Erythroblast (primary cell): ENCODE results near the gene HAGH.

ENCODE experiments used
- DNase-seq, 2 experiments: peaks; one replicate each; lab custom pipeline; 2025; lab: John Stamatoyannopoulos, UW
- GATA1 ChIP-seq: IDR thresholded peaks from 2 replicates; pipeline ENCODE4 v1.6.1; 2011; ENCODE audit warnings: low read depth, mild to moderate bottlenecking, control low read depth, low read length, moderate library complexity
- POLR2A ChIP-seq: IDR thresholded peaks from 2 replicates; pipeline ENCODE4 v1.6.1; 2011; ENCODE audit warnings: mild to moderate bottlenecking, low read length

Gene HAGH

GRCh38 chr16:1790611-1791255 is 35.9 kb downstream of the HAGH start:
- TF ChIP-seq GATA1 (no peak), POLR2A (no peak)

DNA sequence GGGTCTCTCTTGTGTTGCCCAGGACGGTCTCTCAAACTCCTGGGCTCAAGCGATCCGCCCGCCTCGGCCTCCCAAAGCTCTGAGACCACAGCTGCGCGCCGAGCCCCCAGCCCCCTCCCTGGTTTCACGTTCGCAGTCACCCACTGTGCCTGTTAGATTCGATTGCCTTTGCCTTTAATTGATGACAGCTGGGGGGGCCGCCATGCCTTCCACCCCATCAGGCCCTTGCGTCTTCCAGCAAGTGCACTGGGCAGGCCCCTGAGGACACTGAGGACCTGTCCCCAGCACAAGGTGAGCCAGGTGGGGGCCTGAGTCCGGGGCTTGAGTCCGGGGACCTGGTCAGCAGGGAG is 36.4 kb downstream of the HAGH start:
- DNase-seq = no peak
- TF ChIP-seq GATA1 = no peak
- TF ChIP-seq POLR2A = no peak

More at GRCh38 chr16:1790611-1791255, 35.9 kb downstream of the HAGH start:
- no peak for DNase-seq

GRCh38 chr16:1789643-1790045 is 37.0 kb downstream of the HAGH start:
- no peak for DNase-seq
- TF ChIP-seq POLR2A = no peak
- TF ChIP-seq GATA1 = no peak

DNA sequence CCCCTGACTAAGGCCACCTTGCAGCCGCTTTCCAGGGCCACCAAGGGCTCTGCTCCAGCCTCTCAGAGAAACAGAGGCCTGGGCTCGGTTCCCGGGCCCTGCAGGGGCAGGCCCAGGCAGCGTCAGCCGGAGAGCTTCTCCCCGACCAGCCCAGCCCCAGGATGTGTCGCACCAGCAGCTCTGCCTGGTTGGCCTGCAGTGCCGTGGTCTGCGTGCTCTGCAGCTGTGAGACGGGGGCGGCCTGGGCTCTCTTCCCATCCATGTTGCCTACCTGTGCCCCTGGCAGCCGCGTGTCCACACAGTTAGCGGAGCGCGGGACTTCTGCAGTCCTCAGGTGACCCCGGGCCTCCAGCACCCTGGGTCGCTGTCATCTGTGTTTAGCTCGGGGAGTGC is 37.9 kb downstream of the HAGH start:
- DNase-seq = no peak
- no peak for TF ChIP-seq POLR2A
- no peak for TF ChIP-seq GATA1

GRCh38 chr16:1788095-1788707 is 38.4 kb downstream of the HAGH start:
- TF ChIP-seq POLR2A = no peak

GRCh38 chr16:1787322-1788094 is 39.1 kb downstream of the HAGH start:
- no peak for DNase-seq
- TF ChIP-seq POLR2A = no peak
- no peak for TF ChIP-seq GATA1

More at GRCh38 chr16:1788095-1788707, 38.4 kb downstream of the HAGH start:
- no peak for DNase-seq

DNA sequence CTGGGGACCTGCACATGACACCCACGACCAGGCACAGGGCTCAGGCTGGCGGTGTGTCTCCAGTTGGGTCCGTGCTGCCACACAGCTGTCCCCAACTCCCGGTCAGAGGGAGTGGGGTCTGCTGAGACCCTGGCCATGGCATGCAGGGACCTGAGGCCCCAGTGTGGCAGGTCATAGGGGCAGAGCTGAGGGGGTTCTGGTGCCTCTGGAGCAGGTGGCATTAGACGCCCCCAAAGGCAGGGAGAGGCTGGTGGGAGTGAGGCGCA is 39.6 kb downstream of the HAGH start:
- no peak for DNase-seq
- TF ChIP-seq GATA1 (no peak), POLR2A (no peak)

DNA sequence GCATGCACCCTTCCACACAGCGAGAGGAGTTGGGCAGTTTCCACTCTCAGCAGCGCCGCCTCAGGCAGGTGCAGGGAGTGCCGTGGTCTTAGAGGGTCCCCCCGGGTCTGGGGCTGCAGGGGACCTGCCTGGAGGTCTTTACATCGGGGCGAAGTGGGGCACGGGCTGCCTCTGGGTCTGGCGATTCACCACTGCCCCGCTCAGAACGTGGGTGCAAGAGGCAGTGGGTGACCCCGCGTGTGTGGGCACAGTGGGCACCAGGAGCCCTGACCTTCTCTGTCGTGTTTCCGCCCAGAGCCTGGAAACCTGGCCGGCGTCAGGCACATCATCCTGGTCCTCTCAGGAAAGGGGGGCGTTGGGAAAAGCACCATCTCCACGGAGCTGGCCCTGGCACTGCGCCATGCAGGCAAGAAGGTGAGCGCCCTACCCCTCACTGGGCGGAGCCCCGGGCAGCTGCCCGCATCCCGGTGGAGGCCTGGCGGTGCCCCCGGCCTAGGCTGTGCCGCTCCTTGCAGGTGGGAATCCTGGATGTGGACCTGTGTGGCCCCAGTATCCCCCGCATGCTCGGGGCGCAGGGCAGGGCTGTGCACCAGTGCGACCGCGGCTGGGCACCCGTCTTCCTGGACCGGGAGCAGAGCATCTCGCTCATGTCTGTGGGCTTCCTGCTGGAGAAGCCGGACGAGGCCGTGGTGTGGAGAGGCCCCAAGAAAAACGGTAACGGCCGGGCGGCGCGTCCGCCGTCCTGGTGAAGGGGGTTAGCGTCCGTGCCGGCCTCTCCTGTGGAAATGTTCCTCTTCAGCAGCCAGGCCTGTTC is 40.2 kb downstream of the HAGH start:
- DNase-seq = no peak
- TF ChIP-seq POLR2A (no peak), GATA1 (no peak)

DNA sequence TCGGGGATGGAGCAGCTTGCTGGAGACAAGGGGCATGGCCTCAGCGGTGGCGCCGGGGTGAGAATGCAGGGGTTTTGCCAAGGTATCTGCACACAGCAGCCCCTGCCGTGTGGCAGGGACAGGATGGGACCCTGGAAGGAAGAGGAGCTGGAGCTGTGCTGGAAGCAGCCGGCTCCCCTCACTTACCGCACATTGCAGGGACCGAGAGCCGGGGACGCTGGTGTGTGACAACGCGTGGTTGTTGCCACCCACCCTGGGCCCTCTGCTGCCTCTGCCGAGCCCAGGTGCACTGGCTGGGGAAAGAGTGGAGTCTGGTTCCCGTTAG is 40.8 kb downstream of the HAGH start:
- no peak for DNase-seq
- TF ChIP-seq GATA1 (no peak), POLR2A (no peak)

DNA sequence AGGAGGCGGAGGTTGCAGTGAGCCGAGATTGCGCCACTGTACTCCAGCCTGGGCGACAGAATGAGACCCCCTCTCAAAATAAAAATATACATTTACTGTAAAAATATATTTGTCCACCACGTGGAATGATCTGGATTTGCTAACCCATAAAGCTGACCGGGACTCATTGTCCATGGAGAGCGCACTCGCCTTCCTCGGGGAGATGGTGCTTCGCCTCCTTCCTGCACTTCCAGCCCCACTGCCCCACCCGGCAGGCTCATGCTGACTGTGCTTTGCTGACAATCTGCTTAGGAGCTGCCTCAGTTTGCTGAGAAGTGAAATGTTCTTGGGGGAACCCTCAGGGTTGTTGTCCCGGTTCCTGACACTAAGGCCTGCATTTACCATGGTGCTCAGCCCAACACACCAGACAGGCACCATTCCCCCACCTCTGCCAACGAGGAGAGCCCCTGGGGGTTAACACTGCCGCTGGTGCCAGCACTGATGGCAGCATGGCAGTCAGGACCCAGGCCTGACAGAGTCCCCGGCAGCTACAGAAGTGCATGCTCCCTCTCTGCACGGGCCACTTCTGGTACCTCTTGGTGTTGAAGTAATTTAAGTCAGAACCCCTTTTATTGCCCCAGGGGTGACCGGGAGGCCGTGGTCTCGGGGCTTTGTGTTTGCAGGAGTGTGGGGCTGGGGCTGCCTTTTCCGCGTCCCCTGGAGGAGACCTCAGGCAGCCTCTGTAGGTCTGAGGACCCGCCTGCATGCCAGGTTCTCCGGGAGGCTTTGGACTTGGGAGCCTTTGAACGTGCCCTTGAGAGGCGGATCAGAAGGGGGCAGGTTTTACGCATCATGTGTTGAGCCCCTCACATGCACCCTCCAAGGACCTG is 41.4 kb downstream of the HAGH start:
- no peak for TF ChIP-seq GATA1
- DNase-seq = no peak

DNA sequence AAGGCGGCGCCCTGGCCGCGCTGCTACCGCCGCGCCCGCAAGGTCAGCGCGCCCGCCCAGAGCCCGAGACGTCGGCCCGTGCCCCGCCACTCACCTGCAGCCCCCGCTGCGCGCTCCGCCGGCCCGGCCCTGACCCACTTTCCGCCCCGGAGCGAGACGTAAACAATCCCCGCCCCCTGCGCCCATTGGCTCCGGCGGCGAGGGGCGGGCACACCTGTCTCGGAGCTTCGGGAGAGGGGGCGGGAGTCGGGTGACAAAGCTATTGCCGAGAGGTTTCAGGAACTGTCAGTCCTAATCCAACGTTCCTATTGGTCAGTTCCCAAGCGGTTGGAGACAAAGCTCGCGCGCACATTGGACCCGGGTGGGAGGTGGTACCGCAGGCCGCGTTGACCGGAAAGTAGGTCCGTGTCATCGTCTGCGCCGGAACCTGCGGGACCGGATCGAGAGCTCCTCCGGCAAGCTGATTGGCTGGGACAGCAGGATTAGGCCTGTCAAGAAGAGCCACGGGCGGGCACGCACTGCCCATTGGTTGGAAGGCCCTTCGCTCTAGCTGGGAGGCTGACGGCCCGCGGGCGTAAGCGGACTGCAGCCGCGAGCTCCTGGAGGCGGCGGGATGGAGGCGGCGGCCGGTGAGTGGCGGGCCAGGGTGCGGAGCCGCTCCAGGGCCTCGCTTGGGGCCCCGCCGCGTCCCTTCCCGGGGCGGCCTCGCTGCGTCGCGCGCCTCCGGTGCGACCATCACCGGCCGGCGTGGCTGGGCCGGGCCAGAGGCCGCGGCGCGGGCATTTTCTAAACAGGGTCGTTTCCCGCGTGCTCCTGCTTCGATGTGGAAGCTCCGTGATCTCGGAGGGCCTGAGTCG is 44.0 kb downstream of the HAGH start, which contains the start of the genes NUBP2 and SPSB3:
Gene NUBP2 (plus strand): TSS at position 553 of the 857 bp plus-strand sequence. CDS start 61 bp downstream, at position 614.
Gene SPSB3 (minus strand): TSS at position 164 of the 857 bp plus-strand sequence. CDS start 1,088 bp downstream, outside the sequence.
- DNase-seq = peak; percentile 100

DNA sequence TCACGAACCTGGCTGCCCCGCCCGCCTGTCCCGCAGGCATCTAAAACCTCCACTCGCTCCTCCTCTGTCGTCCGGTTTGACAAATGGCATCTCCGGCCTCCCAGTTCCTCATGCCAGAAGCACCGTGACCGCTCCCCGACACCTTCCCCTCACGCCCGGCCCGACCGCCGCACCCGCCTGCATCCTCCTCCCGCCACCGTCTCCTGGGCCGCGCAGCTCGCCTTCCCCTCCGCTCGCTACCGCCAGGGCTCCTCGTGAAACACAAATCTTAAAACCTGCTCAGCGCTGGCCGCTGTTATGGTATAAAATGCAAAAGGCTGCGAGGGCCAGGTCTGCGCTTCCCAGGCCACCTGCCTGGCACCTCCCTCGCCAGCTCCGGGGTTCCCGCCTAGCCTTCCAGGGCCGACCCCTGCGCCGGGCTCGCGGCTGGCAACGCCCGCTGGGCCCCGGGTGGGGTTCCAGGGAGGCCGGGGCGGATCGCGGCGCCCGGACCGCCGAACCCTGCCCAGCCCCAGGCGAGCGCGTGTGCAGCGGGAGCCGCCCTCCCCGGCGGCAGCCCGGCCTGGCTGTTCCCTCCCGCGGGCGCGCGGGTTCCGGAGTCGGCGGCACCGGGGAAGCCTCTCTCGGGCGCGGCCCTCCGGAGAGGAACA is 44.7 kb downstream of the HAGH start:
- DNase-seq = peak; percentile 67 to 74
- no peak for TF ChIP-seq GATA1
- TF ChIP-seq POLR2A = no peak

More for the DNA sequence above, 44.0 kb downstream of the HAGH start, which contains the start of the genes NUBP2 and SPSB3:
- no peak for TF ChIP-seq GATA1
- TF ChIP-seq POLR2A = peak; percentile 70
